Upper lobe of left lung (tissue), 6 donors: ENCODE data around the gene LYL1. TPM values are rescaled to one million over a fixed set of nuclear protein-coding genes. Genes with fewer than 3 reads are reported as not detected.
A peak's percentile ranks its signal among the peaks of the same experiment; 100 is the strongest.

Experiments
- ATAC-seq, 2 donors: fragments of 200-7000 bp; cut with Tn5 transposase; one replicate each; pipeline ENCODE4 v1.9.1; 2022; ENCODE audit warnings: mild to moderate bottlenecking in 2 of 2, moderate library complexity in 2 of 2; ENCODE audit not compliant: low FRiP score in 2 of 2
- DNase-seq, 2 donors: peaks; one replicate each; pipeline ENCODE4 v3.0.0-alpha.2; 2019 to 2020
- H3K27ac ChIP-seq, 4 donors: fragments of 200-600 bp; sonication (generic); one replicate each; pipeline ENCODE4 v1.5.1; 2016 to 2019
- H3K27me3 ChIP-seq, 4 donors: fragments of 200-600 bp; sonication (generic); one replicate each; pipeline ENCODE4 v1.5.1; 2017 to 2019
- H3K36me3 ChIP-seq, 4 donors: fragments of 200-600 bp; sonication (generic); one replicate each; pipeline ENCODE4 v1.5.1; 2016 to 2019
- H3K4me1 ChIP-seq, 4 donors: fragments of 200-600 bp; sonication (generic); one replicate each; pipeline ENCODE4 v1.5.1; 2018 to 2019
- H3K4me3 ChIP-seq, 4 donors: fragments of 200-600 bp; sonication (generic); one replicate each; pipeline ENCODE4 v1.5.1; 2017 to 2019; ENCODE audit warnings: mild to moderate bottlenecking in 2 of 4, moderate library complexity in 1 of 4
- H3K9me3 ChIP-seq, 4 donors: fragments of 200-600 bp; sonication (generic); one replicate each; pipeline ENCODE4 v1.5.1; 2018 to 2019
- EP300 ChIP-seq, 4 donors: sonication (generic); formaldehyde crosslinking; IDR thresholded peaks; one replicate each; pipeline ENCODE4 v1.5.1; 2017; ENCODE audit warnings: antibody characterized with exemption in 4 of 4, control low read depth in 2 of 4
- POLR2A ChIP-seq, 4 donors: fragments of 450-650 bp; IDR thresholded peaks; one replicate each; pipeline ENCODE4 v1.5.1; 2016 to 2017; ENCODE audit warnings: antibody characterized with exemption in 4 of 4, mild to moderate bottlenecking in 2 of 4
- POLR2AphosphoS5 ChIP-seq, 2 donors: sonication (generic); formaldehyde crosslinking; IDR thresholded peaks; one replicate each; pipeline ENCODE4 v1.5.1; 2017; ENCODE audit warnings: antibody characterized with exemption in 2 of 2
- WGBS, 2 donors: methylation state at CpG; one replicate each; pipeline ENCODE4 v1.1.5; 2017 to 2018; 5-methylcytosine and 5-hydroxymethylcytosine counted together
- total RNA-seq, 6 donors: library from RNA; depleted of rRNA in 4 of 6; stranded (reverse); fragments of >200 nt in 4 of 6; gene quantifications; one replicate each; pipeline versions ENCODE4 v1.1.0 to v1.2.1, GENCODE V29; 2016 to 2021
- TF ChIP-seq, protein P1 (sequence below), 6 experiments: fragments of 450-650 bp in 4 of 6; fragments of 200-600 bp in 2 of 6; sonication (generic) in 2 of 6; IDR thresholded peaks; one replicate each; pipeline ENCODE4 v1.5.1; 2016 to 2019; ENCODE audit warnings: antibody characterized with exemption in 6 of 6
- donor health status: DM: no; HTN: no; CAD: no; lungs with moderate emphysema.
- donor health status: DM: no; HTN: yes; CAD: no; lungs with severe emphysema.

Gene LYL1
- total RNA-seq, 6 donors from 2014 or later = 22.6 to 55.5 (median 31.4) TPM

DNA sequence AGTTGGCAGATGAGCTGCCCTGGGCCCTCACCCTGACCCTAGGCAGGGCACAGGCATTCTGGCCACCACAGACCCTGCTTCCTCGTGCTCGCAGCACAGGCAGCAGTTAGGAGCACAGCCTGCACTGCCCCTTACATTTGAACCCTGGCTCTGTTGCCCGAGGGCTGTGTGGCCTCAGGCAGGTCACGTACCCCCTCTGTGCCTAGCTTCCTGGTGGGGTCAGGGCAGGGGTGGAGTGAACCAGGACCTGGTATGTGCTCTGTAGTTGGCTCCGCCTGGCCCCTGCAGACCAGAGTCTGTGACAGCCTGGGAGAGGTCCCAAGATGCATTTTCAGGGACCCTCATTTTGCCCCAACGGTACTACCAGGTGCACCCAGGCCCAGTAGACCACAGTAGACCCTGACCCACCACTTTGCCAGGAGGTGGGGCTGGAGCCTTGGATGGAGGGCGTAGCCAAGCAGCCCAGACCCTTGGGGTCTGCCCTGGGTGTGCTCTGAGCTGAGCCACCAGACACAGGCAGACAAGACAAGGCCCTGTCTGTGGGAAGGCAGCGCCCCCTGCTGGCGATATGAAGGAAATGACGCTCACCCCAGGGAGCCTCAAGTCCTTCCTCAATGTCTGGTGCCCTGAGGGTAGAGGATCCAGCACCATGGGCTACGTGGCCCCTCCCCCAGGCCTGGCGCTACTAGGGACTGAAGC, 9.1 kb downstream of the LYL1 start:
- peak in 1 of 2 donors; percentile 90 for DNase-seq
- H3K9me3 ChIP-seq = no peaks in the 10 kb centered on the region
- TF ChIP-seq, protein P1, sequence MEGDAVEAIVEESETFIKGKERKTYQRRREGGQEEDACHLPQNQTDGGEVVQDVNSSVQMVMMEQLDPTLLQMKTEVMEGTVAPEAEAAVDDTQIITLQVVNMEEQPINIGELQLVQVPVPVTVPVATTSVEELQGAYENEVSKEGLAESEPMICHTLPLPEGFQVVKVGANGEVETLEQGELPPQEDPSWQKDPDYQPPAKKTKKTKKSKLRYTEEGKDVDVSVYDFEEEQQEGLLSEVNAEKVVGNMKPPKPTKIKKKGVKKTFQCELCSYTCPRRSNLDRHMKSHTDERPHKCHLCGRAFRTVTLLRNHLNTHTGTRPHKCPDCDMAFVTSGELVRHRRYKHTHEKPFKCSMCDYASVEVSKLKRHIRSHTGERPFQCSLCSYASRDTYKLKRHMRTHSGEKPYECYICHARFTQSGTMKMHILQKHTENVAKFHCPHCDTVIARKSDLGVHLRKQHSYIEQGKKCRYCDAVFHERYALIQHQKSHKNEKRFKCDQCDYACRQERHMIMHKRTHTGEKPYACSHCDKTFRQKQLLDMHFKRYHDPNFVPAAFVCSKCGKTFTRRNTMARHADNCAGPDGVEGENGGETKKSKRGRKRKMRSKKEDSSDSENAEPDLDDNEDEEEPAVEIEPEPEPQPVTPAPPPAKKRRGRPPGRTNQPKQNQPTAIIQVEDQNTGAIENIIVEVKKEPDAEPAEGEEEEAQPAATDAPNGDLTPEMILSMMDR (IDR thresholded peaks at IDR 0.05) = peak; percentile 94 to 98 (median 97)
- TF ChIP-seq POLR2AphosphoS5 (IDR thresholded peaks at IDR 0.05) = no peak
- H3K4me1 ChIP-seq = peaks cover 55 to 83% (median 68%) of the 10 kb centered on the region in 4 donors
- WGBS, 2 donors = 39 to 44% methylated on average over 4 to 12 of the region's 12 CpGs
- peak; percentile 75 to 78 for ATAC-seq
- no peak overlapping the region for H3K4me3 ChIP-seq
- H3K36me3 ChIP-seq = peaks cover 0 to 24% (median 14%) of the 10 kb centered on the region in 4 donors
- no peaks in the 10 kb centered on the region for H3K27me3 ChIP-seq
- H3K27ac ChIP-seq = peak overlapping the region; percentile 36 to 98 (median 76)

GRCh38 chr19:13092606-13093235, 9.9 kb downstream of the LYL1 start:
- Histone ChIP-seq H3K4me1 (peaks cover 46 to 75% (median 59%) of the 10 kb centered on the region in 4 donors), H3K9me3 (no peaks in the 10 kb centered on the region), H3K36me3 (peaks cover 0 to 32% (median 17%) of the 10 kb centered on the region in 4 donors), H3K4me3 (no peak overlapping the region), H3K27me3 (no peaks in the 10 kb centered on the region), H3K27ac (peak overlapping the region; percentile 57 to 98 (median 78))
- ATAC-seq = no peak
- DNase-seq = no peak
- WGBS, 2 donors = 54 to 68% methylated on average over 6 to 11 of the region's 14 CpGs
- TF ChIP-seq POLR2AphosphoS5 (IDR thresholded peaks at IDR 0.05) (no peak), POLR2A (IDR thresholded peaks at IDR 0.05) (no peak), EP300 (IDR thresholded peaks at IDR 0.05) (no peak)
- TF ChIP-seq, protein P1 (IDR thresholded peaks at IDR 0.05) = no peak

- ATAC-seq = no peak
- DNase-seq = no peak
- peaks cover 44 to 70% (median 55%) of the 10 kb centered on the region in 4 donors for H3K4me1 ChIP-seq
- no peaks in the 10 kb centered on the region for H3K9me3 ChIP-seq
- WGBS, 2 donors = 75 to 87% methylated on average over 2 of the region's 2 CpGs
- H3K27me3 ChIP-seq = no peaks in the 10 kb centered on the region
- no peak for TF ChIP-seq POLR2AphosphoS5 (IDR thresholded peaks at IDR 0.05)
- no peak for TF ChIP-seq EP300 (IDR thresholded peaks at IDR 0.05)
- TF ChIP-seq, protein P1 (IDR thresholded peaks at IDR 0.05) = no peak
- no peak for TF ChIP-seq POLR2A (IDR thresholded peaks at IDR 0.05)
- peaks cover 0 to 35% (median 18%) of the 10 kb centered on the region in 4 donors for H3K36me3 ChIP-seq
- H3K27ac ChIP-seq = peak overlapping the region; percentile 57 to 98 (median 78)
- no peak overlapping the region for H3K4me3 ChIP-seq
Observed at GRCh38 chr19:13092158-13092543, 10.5 kb downstream of the LYL1 start.

DNA sequence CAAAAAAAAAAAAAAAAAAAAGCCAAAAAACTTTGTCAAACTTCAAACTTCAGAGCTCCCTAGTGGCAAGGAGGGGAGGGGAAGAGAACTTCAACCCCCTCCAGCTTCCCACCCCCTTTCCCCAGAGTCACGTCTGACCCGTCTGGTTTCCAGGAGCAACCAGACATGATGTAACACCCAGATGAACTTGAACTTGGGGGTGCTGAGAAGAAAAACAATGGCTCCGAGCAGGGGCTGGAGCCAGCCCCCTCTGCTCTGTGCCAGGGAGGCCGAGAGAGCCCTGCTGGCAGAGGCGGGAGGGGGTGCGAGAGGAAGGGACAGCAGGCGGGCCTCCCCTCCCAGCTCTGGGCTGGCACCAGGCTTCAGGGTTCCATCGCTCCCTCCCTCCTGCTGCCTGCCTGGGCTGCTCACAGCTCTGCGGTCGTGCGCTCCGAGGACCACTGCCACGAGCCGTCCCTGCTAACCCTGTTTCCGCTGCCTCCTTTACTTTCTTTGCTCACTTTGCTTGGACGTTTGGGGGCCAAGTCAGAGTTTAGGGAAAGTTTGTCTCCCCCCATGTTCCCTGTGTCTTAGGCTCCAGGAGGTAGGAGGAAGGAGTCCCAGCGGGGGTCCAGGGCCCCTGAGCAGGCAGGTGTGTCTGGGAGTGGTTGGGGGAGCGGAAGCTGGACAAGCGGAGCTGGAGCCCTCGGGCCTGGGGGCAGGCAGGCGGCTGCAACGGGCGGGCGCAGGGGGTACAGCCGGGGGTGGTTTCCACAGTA, 11.1 kb downstream of the LYL1 start:
- no peaks in the 10 kb centered on the region for H3K9me3 ChIP-seq
- peaks cover 0 to 41% (median 20%) of the 10 kb centered on the region in 4 donors for H3K36me3 ChIP-seq
- WGBS, 2 donors = 50 to 66% methylated on average over 24 to 25 of the region's 25 CpGs
- peak; percentile 4 to 81 for ATAC-seq
- peak overlapping the region; percentile 57 to 98 (median 78) for H3K27ac ChIP-seq
- no peak for TF ChIP-seq EP300 (IDR thresholded peaks at IDR 0.05)
- no peak for TF ChIP-seq POLR2A (IDR thresholded peaks at IDR 0.05)
- TF ChIP-seq, protein P1 (IDR thresholded peaks at IDR 0.05) = no peak
- no peak for TF ChIP-seq POLR2AphosphoS5 (IDR thresholded peaks at IDR 0.05)
- DNase-seq = no peak
- no peak overlapping the region for H3K4me3 ChIP-seq
- peaks cover 43 to 68% (median 53%) of the 10 kb centered on the region in 4 donors for H3K4me1 ChIP-seq
- H3K27me3 ChIP-seq = no peaks in the 10 kb centered on the region
